ENCODE data around the gene ENOPH1. TPM values are rescaled to one million over a fixed set of nuclear protein-coding genes. Genes with fewer than 3 reads are reported as not detected.
"Not testable (repeated sequence)": the region's sequence is repeated elsewhere in the genome, so short reads cannot be mapped to it uniquely, and the experiment has no call there.

Gene ENOPH1
- polyA plus RNA-seq, 2 donors: 32.6 to 51.7 TPM

DNA sequence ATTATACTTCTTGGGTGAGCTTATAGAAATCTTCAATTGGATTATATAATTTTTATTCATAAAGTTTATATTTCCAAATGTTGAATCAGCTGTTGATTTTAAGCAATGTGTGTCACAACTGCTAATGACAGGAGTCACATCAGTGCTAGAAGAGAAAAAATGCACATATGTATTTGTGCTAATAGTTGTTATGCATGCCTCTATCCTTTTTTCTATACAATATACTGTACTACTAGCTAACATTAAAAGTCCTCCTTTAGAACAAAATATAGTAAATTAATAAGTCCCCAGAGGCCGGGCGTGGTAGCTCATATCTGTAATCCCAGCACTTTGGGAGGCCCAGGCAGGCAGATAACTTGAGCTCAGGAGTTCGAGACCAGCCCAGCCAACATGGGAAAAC lies 32.9 kb upstream of the ENOPH1 start:
- Histone ChIP-seq H3K4me1 (ENCODE audit: control insufficient read depth in 2 of 2, insufficient read depth in 2 of 2, low read length in 1 of 2) (no peaks in the 10 kb centered on the region), H3K4me3 (ENCODE audit: low read depth in 1 of 2, low read length in 2 of 2) (no peak overlapping the region), H3K9me3 (ENCODE audit: control insufficient read depth in 2 of 2, insufficient read depth in 1 of 2, low read depth in 1 of 2, low read length in 1 of 2) (no peaks in the 10 kb centered on the region), H3K27ac (ENCODE audit: low read depth in 2 of 2, low read length in 1 of 2) (no peak overlapping the region), H3K36me3 (ENCODE audit: control insufficient read depth in 2 of 2, insufficient read depth in 2 of 2, low read length in 1 of 2) (no peaks in the 10 kb centered on the region), H3K27me3 (ENCODE audit: control insufficient read depth in 1 of 2, insufficient read depth in 2 of 2, low read length in 2 of 2) (no peaks in the 10 kb centered on the region)
- 90% methylated on average over 3 of the region's 3 CpGs for WGBS, 2 donors

DNA sequence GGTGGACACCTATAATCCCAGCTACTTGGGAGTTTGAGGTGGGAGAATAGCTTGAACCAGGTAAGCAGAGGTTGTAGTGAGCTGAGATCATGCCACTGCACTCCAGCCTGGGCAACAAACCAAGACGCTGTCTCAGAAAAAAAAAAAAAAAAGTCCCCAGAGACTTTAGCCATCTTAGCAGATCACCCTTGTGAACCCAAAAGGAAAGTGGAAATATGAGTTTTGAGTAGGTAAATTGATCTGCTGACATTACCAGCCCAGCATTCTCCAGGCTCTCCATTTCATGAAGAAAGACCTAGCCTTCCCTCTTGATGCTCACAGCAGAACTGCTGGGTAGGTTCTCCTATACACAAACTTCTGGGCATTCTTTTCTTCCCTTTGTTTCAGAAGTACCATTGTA lies 32.1 kb upstream of the ENOPH1 start:
- Histone ChIP-seq H3K27me3 (ENCODE audit: control insufficient read depth in 1 of 2, insufficient read depth in 2 of 2, low read length in 2 of 2) (no peaks in the 10 kb centered on the region), H3K27ac (ENCODE audit: low read depth in 2 of 2, low read length in 1 of 2) (no peak overlapping the region), H3K9me3 (ENCODE audit: control insufficient read depth in 2 of 2, insufficient read depth in 1 of 2, low read depth in 1 of 2, low read length in 1 of 2) (no peaks in the 10 kb centered on the region), H3K36me3 (ENCODE audit: control insufficient read depth in 2 of 2, insufficient read depth in 2 of 2, low read length in 1 of 2) (no peaks in the 10 kb centered on the region), H3K4me1 (ENCODE audit: control insufficient read depth in 2 of 2, insufficient read depth in 2 of 2, low read length in 1 of 2) (no peaks in the 10 kb centered on the region), H3K4me3 (ENCODE audit: low read depth in 1 of 2, low read length in 2 of 2) (no peak overlapping the region)
- 78 to 89% methylated on average over 1 of the region's 1 CpG for WGBS, 2 donors

DNA sequence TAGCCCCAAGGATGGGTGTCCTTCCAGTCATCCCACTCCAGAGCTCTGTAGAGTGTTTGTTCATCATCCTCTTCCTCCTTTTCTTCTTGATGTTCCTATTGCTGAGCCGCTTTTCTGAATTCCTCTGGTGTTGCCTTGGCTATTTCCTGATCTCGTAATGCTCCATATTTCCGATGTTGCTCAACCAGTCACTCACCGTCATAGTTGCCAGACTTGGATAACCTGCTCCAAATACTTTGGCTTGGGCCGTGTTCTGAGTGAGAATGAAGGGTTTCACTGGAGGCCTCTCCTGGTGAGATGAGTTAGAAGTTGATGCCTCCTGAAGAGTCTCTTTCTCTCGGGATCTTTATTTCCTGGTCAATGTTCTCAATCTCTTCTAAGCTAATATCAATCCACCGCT lies 28.8 kb upstream of the ENOPH1 start:
- 83 to 86% methylated on average over 7 of the region's 7 CpGs for WGBS, 2 donors
- no peaks in the 10 kb centered on the region for H3K9me3 ChIP-seq (ENCODE audit: control insufficient read depth in 2 of 2, insufficient read depth in 1 of 2, low read depth in 1 of 2, low read length in 1 of 2)
- H3K4me3 ChIP-seq (ENCODE audit: low read depth in 1 of 2, low read length in 2 of 2): no peak overlapping the region
- no peak overlapping the region for H3K27ac ChIP-seq (ENCODE audit: low read depth in 2 of 2, low read length in 1 of 2)
- H3K27me3 ChIP-seq (ENCODE audit: control insufficient read depth in 1 of 2, insufficient read depth in 2 of 2, low read length in 2 of 2): no peaks in the 10 kb centered on the region
- H3K36me3 ChIP-seq (ENCODE audit: control insufficient read depth in 2 of 2, insufficient read depth in 2 of 2, low read length in 1 of 2): no peaks in the 10 kb centered on the region
- H3K4me1 ChIP-seq (ENCODE audit: control insufficient read depth in 2 of 2, insufficient read depth in 2 of 2, low read length in 1 of 2): no peaks in the 10 kb centered on the region

DNA sequence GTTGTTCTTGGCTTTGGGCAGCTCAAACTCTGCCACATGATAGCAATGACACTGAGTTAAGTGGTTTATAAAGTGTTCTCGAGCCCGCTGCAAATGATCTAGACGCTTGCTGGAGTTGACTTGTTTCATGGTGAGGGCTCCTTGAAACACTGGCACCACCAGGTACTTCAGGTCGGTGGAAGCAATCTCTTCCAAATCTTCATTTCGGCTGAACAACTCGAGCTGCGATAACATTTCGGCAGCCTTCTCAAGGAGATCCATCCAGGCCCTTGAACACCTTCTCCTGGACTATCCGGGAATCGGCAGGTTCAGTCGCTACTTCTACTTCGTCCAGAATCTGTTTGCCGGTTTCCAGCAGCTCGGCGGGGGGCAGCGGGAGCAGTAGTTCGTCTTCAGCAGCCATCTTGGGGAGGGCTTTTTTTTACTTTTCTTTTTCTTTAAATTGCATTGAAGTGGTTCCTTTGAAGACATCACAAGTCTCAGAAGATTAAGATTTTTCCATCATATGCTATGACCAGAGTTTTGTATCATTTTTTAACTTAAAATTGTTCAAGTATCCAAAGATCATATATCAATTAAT lies 28.1 kb upstream of the ENOPH1 start:
- Histone ChIP-seq H3K36me3 (ENCODE audit: control insufficient read depth in 2 of 2, insufficient read depth in 2 of 2, low read length in 1 of 2) (no peaks in the 10 kb centered on the region), H3K4me3 (ENCODE audit: low read depth in 1 of 2, low read length in 2 of 2) (no peak overlapping the region), H3K9me3 (ENCODE audit: control insufficient read depth in 2 of 2, insufficient read depth in 1 of 2, low read depth in 1 of 2, low read length in 1 of 2) (no peaks in the 10 kb centered on the region), H3K4me1 (ENCODE audit: control insufficient read depth in 2 of 2, insufficient read depth in 2 of 2, low read length in 1 of 2) (no peaks in the 10 kb centered on the region), H3K27me3 (ENCODE audit: control insufficient read depth in 1 of 2, insufficient read depth in 2 of 2, low read length in 2 of 2) (no peaks in the 10 kb centered on the region), H3K27ac (ENCODE audit: low read depth in 2 of 2, low read length in 1 of 2) (no peak overlapping the region)
- WGBS, 2 donors: 92 to 95% methylated on average over 17 of the region's 17 CpGs

DNA sequence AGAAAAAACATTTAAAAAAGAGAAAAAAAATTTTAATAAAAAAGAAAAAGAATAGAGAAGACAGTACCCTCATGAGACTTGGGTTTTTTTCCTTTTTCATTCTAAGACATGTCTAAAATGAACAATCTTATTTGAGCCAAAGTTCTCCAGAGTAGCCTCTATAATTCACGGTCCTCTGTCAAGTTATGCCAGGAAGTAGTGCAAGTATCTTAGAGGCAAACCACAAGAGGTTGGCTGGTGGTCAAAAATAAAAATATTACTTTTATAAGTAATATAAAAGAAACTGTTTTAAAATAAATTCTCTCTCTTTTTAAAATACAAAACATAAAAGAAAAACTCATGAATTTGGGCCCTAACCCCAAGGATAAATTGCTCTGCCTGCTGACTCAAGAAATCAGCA lies 26.7 kb upstream of the ENOPH1 start:
- no peak overlapping the region for H3K27ac ChIP-seq (ENCODE audit: low read depth in 2 of 2, low read length in 1 of 2)
- H3K4me3 ChIP-seq (ENCODE audit: low read depth in 1 of 2, low read length in 2 of 2): no peak overlapping the region
- H3K27me3 ChIP-seq (ENCODE audit: control insufficient read depth in 1 of 2, insufficient read depth in 2 of 2, low read length in 2 of 2): no peaks in the 10 kb centered on the region
- no peaks in the 10 kb centered on the region for H3K9me3 ChIP-seq (ENCODE audit: control insufficient read depth in 2 of 2, insufficient read depth in 1 of 2, low read depth in 1 of 2, low read length in 1 of 2)
- no peaks in the 10 kb centered on the region for H3K36me3 ChIP-seq (ENCODE audit: control insufficient read depth in 2 of 2, insufficient read depth in 2 of 2, low read length in 1 of 2)
- H3K4me1 ChIP-seq (ENCODE audit: control insufficient read depth in 2 of 2, insufficient read depth in 2 of 2, low read length in 1 of 2): no peaks in the 10 kb centered on the region
- WGBS, 2 donors: 55 to 81% methylated on average over 1 of the region's 1 CpG

DNA sequence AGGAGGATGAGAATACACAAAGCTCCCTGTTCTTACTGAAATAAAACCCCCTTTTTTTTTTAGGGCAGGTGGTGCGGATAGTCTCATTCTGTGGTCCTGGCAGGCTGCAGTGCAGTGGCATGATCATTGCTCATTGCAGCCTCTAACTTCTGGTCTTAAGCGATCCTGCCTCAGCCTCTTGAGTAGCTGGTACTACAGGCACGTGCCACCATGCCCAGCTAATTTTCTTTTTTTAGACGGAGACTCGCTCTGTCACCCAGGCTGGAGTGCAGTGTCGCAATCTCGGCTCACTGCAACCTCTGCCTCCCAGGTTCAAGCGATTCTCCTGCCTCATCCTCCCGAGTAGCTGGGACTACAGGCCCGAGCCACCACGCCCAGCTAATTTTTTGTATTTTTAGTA lies 15.3 kb upstream of the ENOPH1 start:
- H3K4me1 ChIP-seq (ENCODE audit: control insufficient read depth in 2 of 2, insufficient read depth in 2 of 2, low read length in 1 of 2); H3K27ac ChIP-seq (ENCODE audit: low read depth in 2 of 2, low read length in 1 of 2); H3K27me3 ChIP-seq (ENCODE audit: control insufficient read depth in 1 of 2, insufficient read depth in 2 of 2, low read length in 2 of 2); H3K4me3 ChIP-seq (ENCODE audit: low read depth in 1 of 2, low read length in 2 of 2); H3K9me3 ChIP-seq (ENCODE audit: control insufficient read depth in 2 of 2, insufficient read depth in 1 of 2, low read depth in 1 of 2, low read length in 1 of 2); H3K36me3 ChIP-seq (ENCODE audit: control insufficient read depth in 2 of 2, insufficient read depth in 2 of 2, low read length in 1 of 2): not testable (repeated sequence)
- 94 to 95% methylated on average over 11 of the region's 11 CpGs for WGBS, 2 donors

DNA sequence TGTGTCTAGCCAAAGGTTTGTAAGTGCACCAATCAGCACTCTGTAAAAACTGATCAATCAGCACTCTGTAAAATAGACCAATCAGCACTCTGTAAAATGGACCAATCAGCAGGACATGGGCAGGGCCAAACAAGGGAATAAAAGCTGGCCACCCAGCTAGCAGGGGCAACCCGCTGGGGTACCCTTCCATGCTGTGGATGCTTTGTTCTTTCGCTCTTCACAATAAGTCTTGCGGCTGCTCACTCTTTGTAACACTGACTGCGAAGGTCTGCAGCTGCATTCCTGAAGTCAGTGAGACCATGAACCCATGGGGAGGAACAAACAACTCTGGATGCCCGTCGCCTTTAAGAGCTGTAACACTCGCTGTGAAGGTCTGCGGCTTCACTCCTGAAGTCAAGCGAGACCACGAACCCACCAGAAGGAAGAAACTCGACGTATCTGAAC lies 14.4 kb upstream of the ENOPH1 start:
- H3K9me3 ChIP-seq (ENCODE audit: control insufficient read depth in 2 of 2, insufficient read depth in 1 of 2, low read depth in 1 of 2, low read length in 1 of 2): peaks cover 0 to 3% of the 10 kb centered on the region in 2 donors
- WGBS, 2 donors: 81 to 85% methylated on average over 12 of the region's 12 CpGs
- H3K4me1 ChIP-seq (ENCODE audit: control insufficient read depth in 2 of 2, insufficient read depth in 2 of 2, low read length in 1 of 2): no peaks in the 10 kb centered on the region
- H3K27ac ChIP-seq (ENCODE audit: low read depth in 2 of 2, low read length in 1 of 2): no peak overlapping the region
- no peak overlapping the region for H3K4me3 ChIP-seq (ENCODE audit: low read depth in 1 of 2, low read length in 2 of 2)
- no peaks in the 10 kb centered on the region for H3K36me3 ChIP-seq (ENCODE audit: control insufficient read depth in 2 of 2, insufficient read depth in 2 of 2, low read length in 1 of 2)
- no peaks in the 10 kb centered on the region for H3K27me3 ChIP-seq (ENCODE audit: control insufficient read depth in 1 of 2, insufficient read depth in 2 of 2, low read length in 2 of 2)

DNA sequence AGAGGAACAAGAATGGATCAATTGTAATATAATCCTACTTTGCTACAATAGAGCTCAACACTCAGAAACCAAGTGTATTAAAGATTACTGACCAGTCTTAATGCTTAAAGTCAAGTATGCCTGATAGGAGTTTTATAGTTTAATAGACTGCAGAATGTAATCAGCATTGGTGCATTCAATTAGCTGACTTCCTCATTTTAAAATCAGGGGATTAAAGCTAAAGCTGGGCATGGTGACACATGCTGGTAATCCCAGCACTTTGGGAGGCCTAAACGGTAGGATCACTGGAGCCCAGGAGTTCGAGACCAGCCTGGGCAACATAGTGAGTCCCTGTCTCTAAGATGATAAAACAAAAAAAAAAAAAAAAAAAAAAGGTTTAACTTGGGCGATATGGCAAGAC lies 10.9 kb upstream of the ENOPH1 start:
- Histone ChIP-seq H3K36me3 (ENCODE audit: control insufficient read depth in 2 of 2, insufficient read depth in 2 of 2, low read length in 1 of 2) (peaks cover 0 to 3% of the 10 kb centered on the region in 2 donors), H3K4me1 (ENCODE audit: control insufficient read depth in 2 of 2, insufficient read depth in 2 of 2, low read length in 1 of 2) (no peaks in the 10 kb centered on the region), H3K4me3 (ENCODE audit: low read depth in 1 of 2, low read length in 2 of 2) (no peak overlapping the region), H3K27me3 (ENCODE audit: control insufficient read depth in 1 of 2, insufficient read depth in 2 of 2, low read length in 2 of 2) (no peaks in the 10 kb centered on the region), H3K27ac (ENCODE audit: low read depth in 2 of 2, low read length in 1 of 2) (no peak overlapping the region), H3K9me3 (ENCODE audit: control insufficient read depth in 2 of 2, insufficient read depth in 1 of 2, low read depth in 1 of 2, low read length in 1 of 2) (peaks cover 0 to 3% of the 10 kb centered on the region in 2 donors)
- WGBS, 2 donors: 61 to 70% methylated on average over 3 of the region's 3 CpGs

DNA sequence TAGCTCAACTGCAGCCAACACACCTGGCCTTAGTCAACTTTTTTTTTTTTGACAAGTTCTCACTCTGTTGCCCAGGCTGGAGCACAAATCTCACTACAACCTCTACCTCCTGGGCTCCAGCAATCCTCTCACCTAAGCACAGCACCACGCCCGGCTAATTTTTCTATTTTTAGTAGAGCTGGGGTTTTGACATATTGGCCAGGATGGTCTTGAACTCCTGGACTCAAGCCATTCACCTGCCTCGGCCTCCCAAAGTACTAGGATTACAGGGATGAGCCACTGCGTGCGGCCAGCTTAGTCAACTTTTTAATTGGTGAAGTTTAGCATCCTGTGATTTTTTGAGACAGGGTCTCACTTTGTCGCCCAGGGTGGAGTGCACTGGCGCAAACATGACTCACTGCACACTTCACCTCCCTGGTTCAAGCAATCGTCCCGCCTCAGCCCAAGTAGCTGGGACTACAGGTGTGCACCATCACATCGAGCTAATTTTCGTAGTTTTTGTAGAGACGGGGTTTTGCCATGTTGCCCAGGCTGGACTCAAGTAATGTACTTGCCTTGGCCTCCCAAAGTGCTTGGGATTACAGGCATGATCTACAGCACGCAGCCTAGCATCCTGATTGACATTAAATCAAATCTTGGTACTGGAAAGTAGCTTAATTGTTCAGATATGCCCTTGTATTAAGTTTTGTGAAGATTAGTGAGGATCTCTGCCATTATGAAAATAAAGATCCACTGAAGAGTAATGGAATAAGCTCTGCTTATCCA lies 8.4 kb upstream of the ENOPH1 start:
- Histone ChIP-seq H3K27me3 (ENCODE audit: control insufficient read depth in 1 of 2, insufficient read depth in 2 of 2, low read length in 2 of 2) (no peaks in the 10 kb centered on the region), H3K36me3 (ENCODE audit: control insufficient read depth in 2 of 2, insufficient read depth in 2 of 2, low read length in 1 of 2) (peaks cover 5% of the 10 kb centered on the region in 2 donors), H3K9me3 (ENCODE audit: control insufficient read depth in 2 of 2, insufficient read depth in 1 of 2, low read depth in 1 of 2, low read length in 1 of 2) (no peaks in the 10 kb centered on the region), H3K4me1 (ENCODE audit: control insufficient read depth in 2 of 2, insufficient read depth in 2 of 2, low read length in 1 of 2) (no peaks in the 10 kb centered on the region), H3K27ac (ENCODE audit: low read depth in 2 of 2, low read length in 1 of 2) (no peak overlapping the region), H3K4me3 (ENCODE audit: low read depth in 1 of 2, low read length in 2 of 2) (no peak overlapping the region)
- WGBS, 2 donors: 83 to 85% methylated on average over 13 of the region's 13 CpGs

DNA sequence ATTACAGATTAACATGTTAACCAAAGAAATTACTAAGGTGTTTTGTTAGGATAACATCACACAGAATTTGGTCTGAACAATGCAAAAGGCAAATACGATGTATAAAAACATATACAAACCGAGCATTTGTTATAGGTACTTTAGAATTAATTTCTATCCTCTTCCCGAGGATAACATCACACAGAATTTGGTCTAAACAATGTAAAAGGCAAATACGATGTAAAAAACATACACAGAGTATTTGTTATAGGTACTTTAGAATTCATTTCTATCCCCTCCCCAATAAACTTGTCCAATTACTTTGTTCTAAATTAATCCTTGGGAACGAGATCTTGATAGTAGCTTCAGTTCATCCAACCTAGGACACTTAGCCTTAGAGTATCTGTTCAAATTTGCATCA lies 7.8 kb upstream of the ENOPH1 start:
- no peak overlapping the region for H3K27ac ChIP-seq (ENCODE audit: low read depth in 2 of 2, low read length in 1 of 2)
- no peaks in the 10 kb centered on the region for H3K9me3 ChIP-seq (ENCODE audit: control insufficient read depth in 2 of 2, insufficient read depth in 1 of 2, low read depth in 1 of 2, low read length in 1 of 2)
- peaks cover 5% of the 10 kb centered on the region in 2 donors for H3K36me3 ChIP-seq (ENCODE audit: control insufficient read depth in 2 of 2, insufficient read depth in 2 of 2, low read length in 1 of 2)
- WGBS, 2 donors: 83 to 84% methylated on average over 5 of the region's 5 CpGs
- no peak overlapping the region for H3K4me3 ChIP-seq (ENCODE audit: low read depth in 1 of 2, low read length in 2 of 2)
- no peaks in the 10 kb centered on the region for H3K27me3 ChIP-seq (ENCODE audit: control insufficient read depth in 1 of 2, insufficient read depth in 2 of 2, low read length in 2 of 2)
- H3K4me1 ChIP-seq (ENCODE audit: control insufficient read depth in 2 of 2, insufficient read depth in 2 of 2, low read length in 1 of 2): no peaks in the 10 kb centered on the region
